B cell (primary cell): Measurements from ENCODE around the gene PML. TPM values are rescaled to one million over a fixed set of nuclear protein-coding genes. Genes with fewer than 3 reads are reported as not detected.

ENCODE experiments used
- ATAC-seq: fragments of 200-7000 bp; cut with Tn5 transposase; one replicate; pipeline ENCODE4 v1.10.0; 2021; ENCODE audit warnings: low read depth, mild to moderate bottlenecking, moderate number of reproducible peaks, moderate library complexity
- CTCF ChIA-PET: fragments of 350-600 bp; sonication (Branson Sonifier 250); formaldehyde crosslinking; loops from one replicate; lab custom pipeline; 2021; ENCODE audit warnings: antibody characterized with exemption, inconsistent platforms; lab: Charles Lee
- POLR2A ChIA-PET: fragments of 350-600 bp; sonication (Branson Sonifier 250); formaldehyde crosslinking; loops from one replicate; lab custom pipeline; 2021; ENCODE audit warnings: antibody characterized with exemption; lab: Charles Lee
- DNase-seq: peaks from one replicate; pipeline ENCODE4 v3.0.0; 2013
- H2AFZ ChIP-seq: 2 replicates; pipeline ENCODE4 v1.6.1; 2012; ENCODE audit warnings: mild to moderate bottlenecking, low read depth, low read length; ENCODE audit not compliant: insufficient read depth, poor library complexity, severe bottlenecking
- H3K27ac ChIP-seq, 2 donors: 1 replicate in 1 of 2; 2 replicates in 1 of 2; pipeline ENCODE4 v1.5.1; 2012 to 2013; ENCODE audit warnings: low read length in 2 of 2, mild to moderate bottlenecking in 2 of 2, moderate library complexity in 1 of 2
- H3K27me3 ChIP-seq, 4 experiments: fragments of 200-600 bp in 1 of 4; sonication (generic) in 1 of 4; replicated peaks in 1 of 4; 1 replicate in 2 of 4; 2 replicates in 2 of 4; pipeline versions ENCODE4 v1.6.1 to v1.7.0; 2013 to 2016; ENCODE audit warnings: low read length in 3 of 4, mild to moderate bottlenecking in 2 of 4, mixed read lengths in 1 of 4, moderate library complexity in 1 of 4; ENCODE audit not compliant: insufficient read depth in 4 of 4, control insufficient read depth in 3 of 4; ENCODE audit errors: control extremely low read depth in 1 of 4
- H3K36me3 ChIP-seq, 2 experiments: replicated peaks in 1 of 2; 1 replicate in 1 of 2; 2 replicates in 1 of 2; pipeline versions ENCODE4 v1.6.1 to v1.7.1; 2013; ENCODE audit warnings: low read length in 1 of 2; ENCODE audit not compliant: insufficient read depth in 2 of 2, control insufficient read depth in 1 of 2; ENCODE audit errors: control extremely low read depth in 1 of 2, extremely low read depth in 1 of 2
- H3K4me1 ChIP-seq, 2 donors: fragments of 200-600 bp in 1 of 2; sonication (generic) in 1 of 2; 1 replicate in 1 of 2; 2 replicates in 1 of 2; pipeline versions ENCODE4 v1.5.1 to v1.6.1; 2013 to 2017; ENCODE audit warnings: low read length in 2 of 2; ENCODE audit not compliant: control insufficient read depth in 2 of 2, insufficient read depth in 2 of 2
- H3K4me2 ChIP-seq: replicated peaks from 2 replicates; pipeline ENCODE3; 2012; ENCODE audit warnings: mild to moderate bottlenecking, low read depth, low read length; ENCODE audit not compliant: poor library complexity, severe bottlenecking
- H3K4me3 ChIP-seq, 5 experiments: fragments of 200-600 bp in 1 of 5; sonication (generic) in 1 of 5; 1 replicate in 3 of 5; 2 replicates in 2 of 5; pipeline versions ENCODE4 v1.5.1 to v1.7.0; 2011 to 2016; ENCODE audit warnings: low read length in 4 of 5, mild to moderate bottlenecking in 4 of 5, low read depth in 2 of 5, control low read depth in 1 of 5, moderate library complexity in 1 of 5; ENCODE audit not compliant: insufficient read depth in 1 of 5; ENCODE audit errors: control extremely low read depth in 1 of 5, extremely low read depth in 1 of 5
- H3K79me2 ChIP-seq: fragments of 200-600 bp; sonication (generic); one replicate; pipeline ENCODE4 v1.6.0; 2016; ENCODE audit warnings: low read length; ENCODE audit not compliant: control insufficient read depth, insufficient read depth
- H3K9ac ChIP-seq: fragments of 200-600 bp; sonication (generic); 2 replicates; pipeline ENCODE4 v1.6.1; 2017; ENCODE audit warnings: mild to moderate bottlenecking, low read length, moderate library complexity
- H3K9me3 ChIP-seq, 3 donors: one replicate each; pipeline versions ENCODE4 v1.6.1 to v1.7.1; 2013; ENCODE audit warnings: low read length in 2 of 3; ENCODE audit not compliant: control insufficient read depth in 2 of 3, insufficient read depth in 1 of 3; ENCODE audit errors: control extremely low read depth in 1 of 3
- H4K20me1 ChIP-seq: 2 replicates; pipeline ENCODE4 v1.6.0; 2012; ENCODE audit warnings: mild to moderate bottlenecking, low read length; ENCODE audit not compliant: insufficient read depth, control insufficient read depth, poor library complexity, severe bottlenecking
- H3K27ac Mint-ChIP-seq: one replicate; pipeline ENCODE4 v1.8.0; 2021; ENCODE audit warnings: mixed read lengths
- H3K27me3 Mint-ChIP-seq: one replicate; pipeline ENCODE4 v1.8.0; 2021; ENCODE audit warnings: mixed read lengths
- H3K4me1 Mint-ChIP-seq: one replicate; pipeline ENCODE4 v1.8.0; 2021; ENCODE audit warnings: mixed read lengths
- H3K4me3 Mint-ChIP-seq: one replicate; pipeline ENCODE4 v1.8.0; 2021; ENCODE audit warnings: mixed read lengths
- H3K9me3 Mint-ChIP-seq: one replicate; pipeline ENCODE4 v1.8.0; 2022; ENCODE audit warnings: mixed read lengths; ENCODE audit not compliant: insufficient read depth
- EZH2 ChIP-seq: IDR thresholded peaks from 2 replicates; pipeline ENCODE4 v1.6.1; 2012; ENCODE audit warnings: borderline replicate concordance, low read depth, mild to moderate bottlenecking, moderate library complexity, low read length; ENCODE audit not compliant: insufficient read depth, poor library complexity, severe bottlenecking
- WGBS: methylation state at CpG from one replicate; pipeline ENCODE4 v1.1.5; 2013; ENCODE audit warnings: missing lambda C conversion rate; ENCODE audit not compliant: insufficient coverage; 5-methylcytosine and 5-hydroxymethylcytosine counted together
- intact Hi-C: fragments of 100-400 bp; cut with micrococcal nuclease; formaldehyde crosslinking; loops from one replicate; pipeline ENCODE4 v1.10.0; 2022
- polyA plus RNA-seq: library from polyadenylated mRNA; depleted of rRNA; stranded (reverse); fragments of >200 nt; gene quantifications from 2 replicates; pipeline ENCODE4 v1.2.3, GENCODE V29; 2012
- total RNA-seq, 2 donors: library from RNA; stranded (reverse); fragments of 120-200 nt in 1 of 2; gene quantifications; 1 replicate in 1 of 2; 2 replicates in 1 of 2; pipeline versions ENCODE4 v1.2.3 to v1.2.4, GENCODE V29; 2013 to 2022
- TF ChIP-seq, protein P1 (sequence below): fragments of 200-600 bp; IDR thresholded peaks from one replicate; pipeline ENCODE4 v1.8.0; 2022; ENCODE audit warnings: antibody characterized with exemption, mild to moderate bottlenecking

PML gene
- total and polyA plus RNA-seq, 2 donors (not counting 1 experiment from before 2014, with no cell fraction given), result 59.2 to 66.3 TPM

DNA sequence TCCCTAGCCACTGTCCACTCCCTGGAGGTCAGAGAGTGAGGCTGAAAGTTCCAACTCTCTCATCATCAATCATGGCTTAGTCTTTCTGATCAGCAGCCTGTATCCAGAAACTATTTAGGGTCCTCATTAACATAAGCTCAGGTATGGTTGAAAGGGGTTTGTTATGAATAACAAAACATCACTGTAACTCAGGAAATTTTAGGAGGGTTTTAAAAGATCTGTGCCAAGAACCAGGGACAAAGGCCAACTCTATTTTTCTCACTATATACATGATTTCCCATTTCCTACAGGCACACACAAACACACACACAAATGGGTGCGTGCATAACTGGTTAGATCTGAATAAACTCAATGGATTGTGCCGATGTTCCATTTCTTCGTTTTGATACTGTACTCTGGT lies 26.1 kb upstream of the PML start:
- Histone ChIP-seq H2AFZ (no peak overlapping the region), H3K27ac (no peak overlapping the region), H3K27me3 (no peaks in the 10 kb centered on the region), H3K9ac (no peak overlapping the region), H3K79me2 (no peaks in the 10 kb centered on the region), H4K20me1 (no peaks in the 10 kb centered on the region), H3K4me2 (no peak overlapping the region), H3K36me3 (no peaks in the 10 kb centered on the region), H3K9me3 (no peaks in the 10 kb centered on the region), H3K4me3 (no peak overlapping the region), H3K4me1 (peaks cover 25 to 34% of the 10 kb centered on the region in 2 donors)
- Mint-ChIP-seq H3K4me1 (peaks cover 27% of the 10 kb centered on the region), H3K9me3 (no peaks in the 10 kb centered on the region), H3K27me3 (peaks cover 3% of the 10 kb centered on the region), H3K27ac (no peak overlapping the region), H3K4me3 (no peak overlapping the region)
- intact Hi-C loops, result no loop called here
- CTCF ChIA-PET, result interaction anchor here (1.0 to 1.2 kb wide), 2 partner anchors 9 to 26 kb away, joined by 3 to 4 read pairs; partner anchors contain the start of gene PML
- ATAC-seq (no peak), DNase-seq (no peak)
- 100% methylated on average over 2 of the region's 3 CpGs for WGBS
- POLR2A ChIA-PET, result interaction anchor here (0.6 kb wide), 1 partner anchor 70 kb away, joined by 3 read pairs; no protein-coding TSS in a partner anchor
- TF ChIP-seq EZH2, result no peak
- TF ChIP-seq, protein P1, sequence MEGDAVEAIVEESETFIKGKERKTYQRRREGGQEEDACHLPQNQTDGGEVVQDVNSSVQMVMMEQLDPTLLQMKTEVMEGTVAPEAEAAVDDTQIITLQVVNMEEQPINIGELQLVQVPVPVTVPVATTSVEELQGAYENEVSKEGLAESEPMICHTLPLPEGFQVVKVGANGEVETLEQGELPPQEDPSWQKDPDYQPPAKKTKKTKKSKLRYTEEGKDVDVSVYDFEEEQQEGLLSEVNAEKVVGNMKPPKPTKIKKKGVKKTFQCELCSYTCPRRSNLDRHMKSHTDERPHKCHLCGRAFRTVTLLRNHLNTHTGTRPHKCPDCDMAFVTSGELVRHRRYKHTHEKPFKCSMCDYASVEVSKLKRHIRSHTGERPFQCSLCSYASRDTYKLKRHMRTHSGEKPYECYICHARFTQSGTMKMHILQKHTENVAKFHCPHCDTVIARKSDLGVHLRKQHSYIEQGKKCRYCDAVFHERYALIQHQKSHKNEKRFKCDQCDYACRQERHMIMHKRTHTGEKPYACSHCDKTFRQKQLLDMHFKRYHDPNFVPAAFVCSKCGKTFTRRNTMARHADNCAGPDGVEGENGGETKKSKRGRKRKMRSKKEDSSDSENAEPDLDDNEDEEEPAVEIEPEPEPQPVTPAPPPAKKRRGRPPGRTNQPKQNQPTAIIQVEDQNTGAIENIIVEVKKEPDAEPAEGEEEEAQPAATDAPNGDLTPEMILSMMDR, result no peak

DNA sequence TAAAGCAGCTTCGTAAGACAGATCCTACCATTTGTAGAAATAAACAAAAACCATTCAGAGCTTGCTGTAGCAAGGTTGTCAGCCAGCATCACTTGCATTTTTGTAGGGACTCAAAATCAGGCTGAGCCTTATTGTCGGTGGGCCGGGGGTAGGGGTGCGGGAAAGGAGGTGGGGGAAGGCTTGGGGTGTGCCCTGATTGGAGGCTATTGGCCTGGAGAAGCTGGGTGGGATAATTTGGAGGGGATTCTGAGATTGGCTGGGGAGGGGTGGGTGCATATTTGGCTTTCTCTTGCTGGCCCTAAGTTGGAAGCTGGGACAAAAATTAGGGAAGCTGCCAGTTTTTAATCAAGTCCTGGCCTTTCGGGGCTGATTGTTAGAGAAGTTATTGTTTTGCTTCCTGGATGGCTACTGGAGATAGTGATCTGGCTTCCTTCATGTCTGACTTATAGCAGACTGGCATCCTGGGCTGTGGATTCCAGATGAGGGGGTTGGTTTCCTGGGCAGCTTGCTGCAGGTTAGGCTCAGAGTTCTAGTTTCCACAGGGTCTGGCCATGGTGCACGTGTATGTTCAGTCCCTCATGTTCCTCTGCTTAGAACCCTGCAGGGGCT lies 25.3 kb upstream of the PML start:
- no peak for DNase-seq
- Mint-ChIP-seq H3K27ac (no peak overlapping the region), H3K9me3 (no peaks in the 10 kb centered on the region), H3K4me1 (peaks cover 27% of the 10 kb centered on the region), H3K27me3 (peaks cover 5% of the 10 kb centered on the region), H3K4me3 (no peak overlapping the region)
- no peak overlapping the region for H3K4me2 ChIP-seq
- H3K36me3 ChIP-seq, result no peaks in the 10 kb centered on the region
- H3K4me1 ChIP-seq, result peaks cover 25 to 34% of the 10 kb centered on the region in 2 donors
- ChIA-PET POLR2A (interaction anchor here (0.6 kb wide), 1 partner anchor 69 kb away, joined by 3 read pairs; no protein-coding TSS in a partner anchor), CTCF (interaction anchor here (0.7 kb wide), 2 partner anchors 23 to 36 kb away, joined by 3 to 5 read pairs; partner anchors contain the start of gene STOML1)
- H3K79me2 ChIP-seq, result no peaks in the 10 kb centered on the region
- WGBS, result 92% methylated on average over 5 of the region's 6 CpGs
- ATAC-seq, result no peak
- intact Hi-C loops, result no loop called here
- no peak overlapping the region for H3K9ac ChIP-seq
- H3K4me3 ChIP-seq, result no peak overlapping the region
- peaks cover 0 to under 1% (median 0%) of the 10 kb centered on the region in 3 donors for H3K9me3 ChIP-seq
- no peak for TF ChIP-seq EZH2
- TF ChIP-seq, protein P1, result no peak
- no peak overlapping the region for H2AFZ ChIP-seq
- H4K20me1 ChIP-seq, result no peaks in the 10 kb centered on the region
- no peak overlapping the region for H3K27ac ChIP-seq
- peaks cover 0 to under 1% (median 0%) of the 10 kb centered on the region in 4 experiments for H3K27me3 ChIP-seq
